HepG2 (cell line): ENCODE results near the gene CCSER2.

ENCODE experiments used
- MYC ChIP-seq: sonication (generic); formaldehyde crosslinking; IDR thresholded peaks from 2 replicates; pipeline ENCODE4 v1.9.0; 2021; ENCODE audit warnings: missing genetic modification reagents, borderline replicate concordance
- POLR2AphosphoS2 ChIP-seq: IDR thresholded peaks from 2 replicates; pipeline ENCODE4 v1.6.1; 2011; ENCODE audit warnings: low read depth, low read length, improper control_type of control experiment
- RAD21 ChIP-seq: fragments of 450-650 bp; formaldehyde crosslinking; IDR thresholded peaks from 2 replicates; pipeline ENCODE4 v1.5.0; 2020; ENCODE audit warnings: mild to moderate bottlenecking
- ZNF136 ChIP-seq: sonication (generic); formaldehyde crosslinking; IDR thresholded peaks from 2 replicates; pipeline ENCODE4 v1.8.1; 2022; ENCODE audit warnings: low read depth, mild to moderate bottlenecking, moderate library complexity, missing genetic modification reagents
- TF ChIP-seq, protein P1 (sequence below): sonication (generic); formaldehyde crosslinking; IDR thresholded peaks from 2 replicates; pipeline ENCODE4 v1.9.0; 2021; ENCODE audit warnings: missing genetic modification reagents, borderline replicate concordance
- TF ChIP-seq, protein P2 (sequence below), 2 experiments: sonication (generic) in 1 of 2; formaldehyde crosslinking in 1 of 2; IDR thresholded peaks; 2 replicates each; pipeline versions ENCODE4 v1.5.1 to v1.6.1; 2011 to 2020; ENCODE audit warnings: borderline replicate concordance in 1 of 2, low read depth in 1 of 2, low read length in 1 of 2, mild to moderate bottlenecking in 1 of 2, missing genetic modification reagents in 1 of 2, moderate library complexity in 1 of 2

DNA sequence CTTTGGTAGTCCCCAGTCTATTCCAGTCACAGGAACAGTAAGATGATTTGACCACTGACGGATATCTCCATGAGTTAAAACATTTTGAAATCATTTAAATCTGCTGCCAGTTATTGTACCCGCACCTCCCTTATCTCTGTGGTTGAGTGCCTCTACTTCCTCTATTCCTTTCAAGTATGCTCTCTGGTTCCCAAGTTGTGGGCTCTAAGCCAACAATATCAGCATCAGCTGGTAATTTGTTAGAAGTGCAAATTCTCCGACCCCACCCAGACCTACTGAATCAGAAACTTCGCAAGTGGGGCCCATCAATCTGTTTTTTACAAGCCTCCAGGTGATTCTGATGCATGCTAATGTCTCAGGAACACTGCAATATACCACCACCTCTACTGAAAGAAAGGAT is 235.5 kb downstream of the CCSER2 start:
- TF ChIP-seq MYC (CRISPR knock-in tag), result no peak
- no peak for TF ChIP-seq POLR2AphosphoS2
- no peak for TF ChIP-seq RAD21 (CRISPR knock-in tag)
- TF ChIP-seq, protein P1, sequence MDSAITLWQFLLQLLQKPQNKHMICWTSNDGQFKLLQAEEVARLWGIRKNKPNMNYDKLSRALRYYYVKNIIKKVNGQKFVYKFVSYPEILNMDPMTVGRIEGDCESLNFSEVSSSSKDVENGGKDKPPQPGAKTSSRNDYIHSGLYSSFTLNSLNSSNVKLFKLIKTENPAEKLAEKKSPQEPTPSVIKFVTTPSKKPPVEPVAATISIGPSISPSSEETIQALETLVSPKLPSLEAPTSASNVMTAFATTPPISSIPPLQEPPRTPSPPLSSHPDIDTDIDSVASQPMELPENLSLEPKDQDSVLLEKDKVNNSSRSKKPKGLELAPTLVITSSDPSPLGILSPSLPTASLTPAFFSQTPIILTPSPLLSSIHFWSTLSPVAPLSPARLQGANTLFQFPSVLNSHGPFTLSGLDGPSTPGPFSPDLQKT (CRISPR knock-in tag), result no peak
- no peak for TF ChIP-seq ZNF136 (CRISPR knock-in tag)
- TF ChIP-seq, protein P2, sequence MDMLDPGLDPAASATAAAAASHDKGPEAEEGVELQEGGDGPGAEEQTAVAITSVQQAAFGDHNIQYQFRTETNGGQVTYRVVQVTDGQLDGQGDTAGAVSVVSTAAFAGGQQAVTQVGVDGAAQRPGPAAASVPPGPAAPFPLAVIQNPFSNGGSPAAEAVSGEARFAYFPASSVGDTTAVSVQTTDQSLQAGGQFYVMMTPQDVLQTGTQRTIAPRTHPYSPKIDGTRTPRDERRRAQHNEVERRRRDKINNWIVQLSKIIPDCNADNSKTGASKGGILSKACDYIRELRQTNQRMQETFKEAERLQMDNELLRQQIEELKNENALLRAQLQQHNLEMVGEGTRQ (IDR thresholded peaks at IDR 0.05; ENCODE audit: low read depth, low read length), result no peak
- TF ChIP-seq, protein P2 (CRISPR knock-in tag; IDR thresholded peaks at IDR 0.05; ENCODE audit: borderline replicate concordance), result no peak
